Loucy (cell line): Measurements from ENCODE around the gene TNC.

Source experiments
- CTCF ChIP-seq: fragments of 200-600 bp; sonication (generic); conservative IDR thresholded peaks from 2 replicates; pipeline ENCODE4 v1.5.1; 2014; ENCODE audit warnings: mild to moderate bottlenecking, antibody characterized with exemption, low read length
- EZH2phosphoT487 ChIP-seq: fragments of 200-600 bp; IDR thresholded peaks from 2 replicates; pipeline ENCODE4 v1.6.1; 2018; ENCODE audit warnings: antibody characterized with exemption, mild to moderate bottlenecking, moderate library complexity, borderline replicate concordance

- TF ChIP-seq CTCF = no peak
- TF ChIP-seq EZH2phosphoT487 = no peak
Observed at GRCh38 chr9:115025721-115026120, 92.2 kb downstream of the TNC start.
